GM23338 (cell line): ENCODE data around the gene GMPPA. TPM values are rescaled to one million over a fixed set of nuclear protein-coding genes. Genes with fewer than 3 reads are reported as not detected.

Source experiments
- ATAC-seq: fragments of 200-7000 bp; cut with Tn5 transposase; 3 replicates; pipeline ENCODE4 v1.9.1; 2020
- DNase-seq: peaks from one replicate; pipeline ENCODE4 v3.0.0-alpha.2; 2015; ENCODE audit warnings: low spot score
- H2AFZ ChIP-seq: fragments of 200-600 bp; sonication (generic); 2 replicates; pipeline ENCODE4 v1.8.0; 2016; ENCODE audit warnings: antibody characterized with exemption, mild to moderate bottlenecking, moderate library complexity
- H3F3A ChIP-seq: fragments of 200-600 bp; sonication (generic); replicated peaks from 2 replicates; pipeline ENCODE4 v1.8.0; 2017; ENCODE audit warnings: antibody characterized with exemption, mixed run types, low read depth
- H3K27ac ChIP-seq: fragments of 200-600 bp; sonication (generic); 2 replicates; pipeline ENCODE4 v1.6.1; 2016; ENCODE audit warnings: low read depth
- H3K27me3 ChIP-seq: fragments of 200-600 bp; sonication (generic); 2 replicates; pipeline ENCODE4 v1.8.0; 2016; ENCODE audit warnings: mild to moderate bottlenecking, mixed run types, moderate library complexity; ENCODE audit not compliant: insufficient read depth
- H3K36me3 ChIP-seq: fragments of 200-600 bp; sonication (generic); 2 replicates; pipeline ENCODE4 v1.8.0; 2016; ENCODE audit warnings: mild to moderate bottlenecking; ENCODE audit not compliant: insufficient read depth
- H3K4me1 ChIP-seq: fragments of 200-600 bp; sonication (generic); 2 replicates; pipeline ENCODE4 v1.8.0; 2016; ENCODE audit warnings: mild to moderate bottlenecking, moderate library complexity; ENCODE audit not compliant: insufficient read depth
- H3K4me2 ChIP-seq: fragments of 200-600 bp; sonication (generic); 2 replicates; pipeline ENCODE4 v1.7.1; 2017; ENCODE audit warnings: mixed run types
- H3K4me3 ChIP-seq: fragments of 200-600 bp; sonication (generic); 2 replicates; pipeline ENCODE4 v1.6.1; 2016; ENCODE audit warnings: mixed run types
- H3K79me2 ChIP-seq: fragments of 200-600 bp; sonication (generic); replicated peaks from 2 replicates; pipeline ENCODE4 v1.8.0; 2017; ENCODE audit warnings: mild to moderate bottlenecking; ENCODE audit not compliant: insufficient read depth
- H3K9me2 ChIP-seq: fragments of 200-600 bp; sonication (generic); 2 replicates; pipeline ENCODE4 v1.8.0; 2017; ENCODE audit not compliant: insufficient read depth
- H4K20me1 ChIP-seq: fragments of 200-600 bp; sonication (generic); replicated peaks from 2 replicates; pipeline ENCODE4 v1.8.0; 2017; ENCODE audit warnings: mild to moderate bottlenecking; ENCODE audit not compliant: insufficient read depth
- H3K27ac Mint-ChIP-seq: 2 replicates; pipeline ENCODE4 v1.8.0; 2020; ENCODE audit warnings: inconsistent platforms, mild to moderate bottlenecking, moderate library complexity, mixed read lengths
- H3K27me3 Mint-ChIP-seq: 3 replicates; pipeline ENCODE4 v1.8.0; 2022; ENCODE audit warnings: low read depth, mild to moderate bottlenecking, moderate library complexity, mixed read lengths, inconsistent platforms; ENCODE audit not compliant: insufficient read depth, poor library complexity
- H3K36me3 Mint-ChIP-seq: 3 replicates; pipeline ENCODE4 v1.8.0; 2021; ENCODE audit warnings: low read depth, mild to moderate bottlenecking, inconsistent platforms, moderate library complexity, mixed read lengths
- H3K4me1 Mint-ChIP-seq: 3 replicates; pipeline ENCODE4 v1.8.0; 2020; ENCODE audit warnings: mild to moderate bottlenecking, inconsistent platforms, mixed read lengths
- H3K4me3 Mint-ChIP-seq: 3 replicates; pipeline ENCODE4 v1.8.0; 2021; ENCODE audit warnings: moderate library complexity, mild to moderate bottlenecking, inconsistent platforms, mixed read lengths
- H3K9me3 Mint-ChIP-seq: 3 replicates; pipeline ENCODE4 v1.8.0; 2020; ENCODE audit warnings: moderate library complexity, mild to moderate bottlenecking, inconsistent platforms, mixed read lengths
- CREB1 ChIP-seq: fragments of 250-450 bp; sonication (Bioruptor Pico); IDR thresholded peaks from 2 replicates; pipeline ENCODE4 v1.5.0; 2020; ENCODE audit warnings: low read depth, mild to moderate bottlenecking, moderate library complexity
- EZH2 ChIP-seq: fragments of 200-600 bp; sonication (generic); IDR thresholded peaks from one replicate; pipeline ENCODE4 v1.8.0; 2017; ENCODE audit warnings: antibody characterized with exemption, mild to moderate bottlenecking, low read depth; ENCODE audit not compliant: unreplicated experiment
- JUNB ChIP-seq: IDR thresholded peaks from one replicate; pipeline ENCODE4 v1.6.1; 2016; ENCODE audit warnings: antibody characterized with exemption; ENCODE audit not compliant: unreplicated experiment
- NANOG ChIP-seq: IDR thresholded peaks from 2 replicates; pipeline ENCODE4 v1.6.1; 2016; ENCODE audit warnings: antibody characterized with exemption, borderline replicate concordance
- STAT1 ChIP-seq: IDR thresholded peaks from one replicate; pipeline ENCODE4 v1.6.1; 2016; ENCODE audit warnings: antibody characterized with exemption; ENCODE audit not compliant: unreplicated experiment
- ZNF114 ChIP-seq: fragments of 250-450 bp; sonication (Bioruptor Pico); IDR thresholded peaks from 2 replicates; pipeline ENCODE4 v1.5.0; 2020; ENCODE audit warnings: mild to moderate bottlenecking, moderate library complexity
- ZNF331 ChIP-seq: fragments of 250-450 bp; sonication (Bioruptor Pico); IDR thresholded peaks from 2 replicates; pipeline ENCODE4 v1.5.0; 2020; ENCODE audit warnings: low read depth, mild to moderate bottlenecking, moderate library complexity
- polyA plus RNA-seq: library from polyadenylated mRNA; unstranded; fragments of >200 nt; fragmentation: Nextera tagmentation; extraction: Ambion mirVana; gene quantifications from 2 replicates; pipeline ENCODE4 v1.2.1, GENCODE V29; 2016
- total RNA-seq: library from RNA; depleted of rRNA; stranded (reverse); fragments of >200 nt; shearing (Covaris generic); gene quantifications from 2 replicates; pipeline ENCODE4 v1.2.3, GENCODE V29; 2014
- TF ChIP-seq, protein P1 (sequence below): fragments of 250-450 bp; sonication (Bioruptor Pico); IDR thresholded peaks from 2 replicates; pipeline ENCODE4 v1.5.0; 2020; ENCODE audit warnings: mild to moderate bottlenecking, moderate library complexity
- TF ChIP-seq, protein P2 (sequence below), 2 experiments: fragments of 200-600 bp in 1 of 2; sonication (generic) in 1 of 2; conservative IDR thresholded peaks; 2 replicates each; pipeline versions ENCODE4 v1.5.1 to v1.6.1; 2016 to 2017; ENCODE audit warnings: antibody characterized with exemption in 2 of 2, low read depth in 2 of 2, mild to moderate bottlenecking in 2 of 2, moderate library complexity in 1 of 2

The GMPPA gene
- total and polyA plus RNA-seq, 2 experiments from 2014 or later: 27.0 to 33.8 TPM

DNA sequence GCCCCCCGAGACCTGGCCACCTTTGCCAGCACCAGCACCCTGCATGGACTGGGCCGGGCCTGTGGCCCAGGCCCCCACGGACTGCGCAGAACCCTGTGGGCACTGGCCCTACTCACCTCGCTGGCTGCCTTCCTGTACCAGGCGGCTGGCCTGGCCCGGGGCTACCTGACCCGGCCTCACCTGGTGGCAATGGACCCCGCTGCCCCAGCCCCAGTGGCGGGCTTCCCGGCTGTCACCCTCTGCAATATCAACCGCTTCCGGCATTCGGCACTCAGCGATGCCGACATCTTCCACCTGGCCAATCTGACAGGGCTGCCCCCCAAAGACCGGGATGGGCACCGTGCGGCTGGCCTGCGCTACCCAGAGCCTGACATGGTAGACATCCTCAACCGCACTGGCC is 16.1 kb downstream of the GMPPA start (continued):
- TF ChIP-seq, protein P1, sequence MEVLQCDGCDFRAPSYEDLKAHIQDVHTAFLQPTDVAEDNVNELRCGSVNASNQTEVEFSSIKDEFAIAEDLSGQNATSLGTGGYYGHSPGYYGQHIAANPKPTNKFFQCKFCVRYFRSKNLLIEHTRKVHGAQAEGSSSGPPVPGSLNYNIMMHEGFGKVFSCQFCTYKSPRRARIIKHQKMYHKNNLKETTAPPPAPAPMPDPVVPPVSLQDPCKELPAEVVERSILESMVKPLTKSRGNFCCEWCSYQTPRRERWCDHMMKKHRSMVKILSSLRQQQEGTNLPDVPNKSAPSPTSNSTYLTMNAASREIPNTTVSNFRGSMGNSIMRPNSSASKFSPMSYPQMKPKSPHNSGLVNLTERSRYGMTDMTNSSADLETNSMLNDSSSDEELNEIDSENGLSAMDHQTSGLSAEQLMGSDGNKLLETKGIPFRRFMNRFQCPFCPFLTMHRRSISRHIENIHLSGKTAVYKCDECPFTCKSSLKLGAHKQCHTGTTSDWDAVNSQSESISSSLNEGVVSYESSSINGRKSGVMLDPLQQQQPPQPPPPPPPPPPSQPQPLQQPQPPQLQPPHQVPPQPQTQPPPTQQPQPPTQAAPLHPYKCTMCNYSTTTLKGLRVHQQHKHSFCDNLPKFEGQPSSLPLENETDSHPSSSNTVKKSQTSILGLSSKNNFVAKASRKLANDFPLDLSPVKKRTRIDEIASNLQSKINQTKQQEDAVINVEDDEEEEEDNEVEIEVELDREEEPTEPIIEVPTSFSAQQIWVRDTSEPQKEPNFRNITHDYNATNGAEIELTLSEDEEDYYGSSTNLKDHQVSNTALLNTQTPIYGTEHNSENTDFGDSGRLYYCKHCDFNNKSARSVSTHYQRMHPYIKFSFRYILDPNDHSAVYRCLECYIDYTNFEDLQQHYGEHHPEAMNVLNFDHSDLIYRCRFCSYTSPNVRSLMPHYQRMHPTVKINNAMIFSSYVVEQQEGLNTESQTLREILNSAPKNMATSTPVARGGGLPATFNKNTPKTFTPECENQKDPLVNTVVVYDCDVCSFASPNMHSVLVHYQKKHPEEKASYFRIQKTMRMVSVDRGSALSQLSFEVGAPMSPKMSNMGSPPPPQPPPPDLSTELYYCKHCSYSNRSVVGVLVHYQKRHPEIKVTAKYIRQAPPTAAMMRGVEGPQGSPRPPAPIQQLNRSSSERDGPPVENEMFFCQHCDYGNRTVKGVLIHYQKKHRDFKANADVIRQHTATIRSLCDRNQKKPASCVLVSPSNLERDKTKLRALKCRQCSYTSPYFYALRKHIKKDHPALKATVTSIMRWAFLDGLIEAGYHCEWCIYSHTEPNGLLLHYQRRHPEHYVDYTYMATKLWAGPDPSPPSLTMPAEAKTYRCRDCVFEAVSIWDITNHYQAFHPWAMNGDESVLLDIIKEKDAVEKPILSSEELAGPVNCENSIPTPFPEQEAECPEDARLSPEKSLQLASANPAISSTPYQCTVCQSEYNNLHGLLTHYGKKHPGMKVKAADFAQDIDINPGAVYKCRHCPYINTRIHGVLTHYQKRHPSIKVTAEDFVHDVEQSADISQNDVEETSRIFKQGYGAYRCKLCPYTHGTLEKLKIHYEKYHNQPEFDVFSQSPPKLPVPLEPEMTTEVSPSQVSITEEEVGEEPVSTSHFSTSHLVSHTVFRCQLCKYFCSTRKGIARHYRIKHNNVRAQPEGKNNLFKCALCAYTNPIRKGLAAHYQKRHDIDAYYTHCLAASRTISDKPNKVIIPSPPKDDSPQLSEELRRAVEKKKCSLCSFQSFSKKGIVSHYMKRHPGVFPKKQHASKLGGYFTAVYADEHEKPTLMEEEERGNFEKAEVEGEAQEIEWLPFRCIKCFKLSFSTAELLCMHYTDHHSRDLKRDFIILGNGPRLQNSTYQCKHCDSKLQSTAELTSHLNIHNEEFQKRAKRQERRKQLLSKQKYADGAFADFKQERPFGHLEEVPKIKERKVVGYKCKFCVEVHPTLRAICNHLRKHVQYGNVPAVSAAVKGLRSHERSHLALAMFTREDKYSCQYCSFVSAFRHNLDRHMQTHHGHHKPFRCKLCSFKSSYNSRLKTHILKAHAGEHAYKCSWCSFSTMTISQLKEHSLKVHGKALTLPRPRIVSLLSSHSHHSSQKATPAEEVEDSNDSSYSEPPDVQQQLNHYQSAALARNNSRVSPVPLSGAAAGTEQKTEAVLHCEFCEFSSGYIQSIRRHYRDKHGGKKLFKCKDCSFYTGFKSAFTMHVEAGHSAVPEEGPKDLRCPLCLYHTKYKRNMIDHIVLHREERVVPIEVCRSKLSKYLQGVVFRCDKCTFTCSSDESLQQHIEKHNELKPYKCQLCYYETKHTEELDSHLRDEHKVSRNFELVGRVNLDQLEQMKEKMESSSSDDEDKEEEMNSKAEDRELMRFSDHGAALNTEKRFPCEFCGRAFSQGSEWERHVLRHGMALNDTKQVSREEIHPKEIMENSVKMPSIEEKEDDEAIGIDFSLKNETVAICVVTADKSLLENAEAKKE (CRISPR knock-in tag): no peak
- no peak for TF ChIP-seq EZH2
- no peak for TF ChIP-seq JUNB
- no peak for TF ChIP-seq ZNF331 (CRISPR knock-in tag)
- no peak for TF ChIP-seq STAT1
- TF ChIP-seq CREB1 (CRISPR knock-in tag): no peak
- TF ChIP-seq NANOG: no peak

DNA sequence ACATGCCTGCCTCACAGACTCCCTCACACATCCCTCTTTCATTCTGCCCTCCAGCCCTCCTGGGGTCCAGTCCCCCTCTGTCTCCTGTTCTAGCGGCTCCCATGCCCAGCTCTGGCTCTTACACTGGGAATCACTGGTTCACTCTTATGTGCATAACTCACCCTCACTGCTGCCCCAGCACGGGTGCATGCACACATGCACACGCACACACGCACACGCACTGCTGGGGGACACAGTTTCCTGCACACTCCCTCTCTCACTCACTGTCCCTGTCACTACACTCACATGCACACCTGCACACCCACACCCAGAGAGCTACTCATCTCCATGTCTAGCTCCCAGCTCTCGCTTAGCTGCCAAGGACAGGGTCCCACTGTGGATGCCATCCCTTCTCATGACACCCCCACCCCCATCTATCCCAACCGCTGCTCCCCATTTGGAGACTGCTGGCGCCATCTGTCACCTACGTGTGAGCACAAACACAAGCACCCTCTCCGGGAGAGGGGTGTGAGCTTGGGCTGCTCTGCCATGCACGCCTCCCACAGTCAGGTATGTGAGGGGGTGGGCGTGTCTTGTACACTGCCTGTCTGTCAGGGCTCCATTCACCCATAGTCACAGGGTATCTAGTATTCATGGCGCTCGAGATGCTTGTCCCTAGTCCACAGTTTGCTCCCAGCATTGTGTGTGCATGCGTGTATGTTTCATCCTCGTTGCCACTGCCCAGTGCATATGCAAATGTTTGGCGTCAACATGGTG is 17.4 kb downstream of the GMPPA start:
- no peak overlapping the region for H3K27ac Mint-ChIP-seq
- DNase-seq (no peak), ATAC-seq (no peak)
- Histone ChIP-seq H3K4me3 (no peak overlapping the region), H3F3A (no peaks in the 10 kb centered on the region), H3K9me2 (no peaks in the 10 kb centered on the region), H3K27me3 (peaks cover 78% of the 10 kb centered on the region), H2AFZ (no peak overlapping the region), H3K4me2 (no peak overlapping the region), H3K4me1 (peaks cover 41% of the 10 kb centered on the region), H3K36me3 (no peaks in the 10 kb centered on the region), H3K27ac (no peak overlapping the region), H3K79me2 (no peaks in the 10 kb centered on the region), H4K20me1 (no peaks in the 10 kb centered on the region)
- peaks cover 59% of the 10 kb centered on the region for H3K27me3 Mint-ChIP-seq
- no peaks in the 10 kb centered on the region for H3K36me3 Mint-ChIP-seq
- no peak overlapping the region for H3K4me3 Mint-ChIP-seq
- TF ChIP-seq ZNF114 (CRISPR knock-in tag): no peak
- TF ChIP-seq, protein P2, sequence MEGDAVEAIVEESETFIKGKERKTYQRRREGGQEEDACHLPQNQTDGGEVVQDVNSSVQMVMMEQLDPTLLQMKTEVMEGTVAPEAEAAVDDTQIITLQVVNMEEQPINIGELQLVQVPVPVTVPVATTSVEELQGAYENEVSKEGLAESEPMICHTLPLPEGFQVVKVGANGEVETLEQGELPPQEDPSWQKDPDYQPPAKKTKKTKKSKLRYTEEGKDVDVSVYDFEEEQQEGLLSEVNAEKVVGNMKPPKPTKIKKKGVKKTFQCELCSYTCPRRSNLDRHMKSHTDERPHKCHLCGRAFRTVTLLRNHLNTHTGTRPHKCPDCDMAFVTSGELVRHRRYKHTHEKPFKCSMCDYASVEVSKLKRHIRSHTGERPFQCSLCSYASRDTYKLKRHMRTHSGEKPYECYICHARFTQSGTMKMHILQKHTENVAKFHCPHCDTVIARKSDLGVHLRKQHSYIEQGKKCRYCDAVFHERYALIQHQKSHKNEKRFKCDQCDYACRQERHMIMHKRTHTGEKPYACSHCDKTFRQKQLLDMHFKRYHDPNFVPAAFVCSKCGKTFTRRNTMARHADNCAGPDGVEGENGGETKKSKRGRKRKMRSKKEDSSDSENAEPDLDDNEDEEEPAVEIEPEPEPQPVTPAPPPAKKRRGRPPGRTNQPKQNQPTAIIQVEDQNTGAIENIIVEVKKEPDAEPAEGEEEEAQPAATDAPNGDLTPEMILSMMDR (conservative IDR thresholded peaks at IDR 0.05; ENCODE audit: low read depth in 2 of 2): peak in 1 of 2 experiments; percentile 51; a peak in 2 of 4 replicates
- H3K9me3 Mint-ChIP-seq: no peaks in the 10 kb centered on the region
- H3K4me1 Mint-ChIP-seq: peaks cover 74% of the 10 kb centered on the region
